Retinal pigment epithelial cell (primary cell): Measurements from ENCODE around the gene SUPT20HL2.
"Not testable (repeated sequence)": the region's sequence is repeated elsewhere in the genome, so short reads cannot be mapped to it uniquely, and the experiment has no call there.

Experiments
- DNase-seq: peaks from one replicate; pipeline ENCODE4 v3.0.0-alpha.2; 2010; ENCODE audit warnings: low read depth
- H3K4me3 ChIP-seq: 2 replicates; pipeline ENCODE4 v1.5.1; 2011; ENCODE audit warnings: mild to moderate bottlenecking, low read length, control low read depth, moderate library complexity
- CTCF ChIP-seq: conservative IDR thresholded peaks from 2 replicates; pipeline ENCODE4 v1.5.1; 2011; ENCODE audit warnings: low read depth, low read length, control low read depth, inconsistent platforms

Gene SUPT20HL2

DNA sequence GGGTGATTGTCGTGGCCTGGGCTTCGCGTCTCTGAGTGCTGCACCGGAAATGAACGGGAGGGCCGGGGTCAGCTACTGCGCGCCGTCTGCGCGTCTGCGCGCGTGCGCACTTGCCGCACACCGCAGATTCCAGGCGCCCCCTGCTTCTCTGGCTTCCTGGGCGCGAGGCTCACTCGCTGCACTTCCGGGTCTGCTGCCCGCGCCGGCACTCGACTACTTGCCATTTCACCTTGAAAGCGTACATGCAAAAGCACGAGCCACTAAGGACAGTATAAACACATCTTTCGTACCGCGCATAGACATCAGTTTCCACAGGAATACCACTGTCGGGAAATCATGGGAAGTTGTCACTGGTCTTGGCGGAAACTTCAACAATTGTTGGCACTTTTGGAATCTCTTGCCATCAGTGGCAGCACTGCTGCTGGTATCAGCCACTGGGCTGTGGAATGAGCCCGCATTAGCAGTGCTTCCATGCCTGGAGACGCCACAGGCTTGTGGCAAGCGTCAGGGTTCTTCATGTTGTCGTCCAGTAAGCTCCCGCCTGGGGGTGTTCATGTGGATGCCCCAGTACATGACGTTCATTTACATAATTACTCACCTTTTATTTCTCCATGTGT is at the start of gene SUPT20HL2:
Gene SUPT20HL2, minus strand, starts transcription at position 51 of the 617 bp plus-strand sequence. CDS start 754 bp downstream, outside the sequence.
- TF ChIP-seq CTCF: no peak
- no peak for DNase-seq
- no peak within 1 kb of the TSS for H3K4me3 ChIP-seq

DNA sequence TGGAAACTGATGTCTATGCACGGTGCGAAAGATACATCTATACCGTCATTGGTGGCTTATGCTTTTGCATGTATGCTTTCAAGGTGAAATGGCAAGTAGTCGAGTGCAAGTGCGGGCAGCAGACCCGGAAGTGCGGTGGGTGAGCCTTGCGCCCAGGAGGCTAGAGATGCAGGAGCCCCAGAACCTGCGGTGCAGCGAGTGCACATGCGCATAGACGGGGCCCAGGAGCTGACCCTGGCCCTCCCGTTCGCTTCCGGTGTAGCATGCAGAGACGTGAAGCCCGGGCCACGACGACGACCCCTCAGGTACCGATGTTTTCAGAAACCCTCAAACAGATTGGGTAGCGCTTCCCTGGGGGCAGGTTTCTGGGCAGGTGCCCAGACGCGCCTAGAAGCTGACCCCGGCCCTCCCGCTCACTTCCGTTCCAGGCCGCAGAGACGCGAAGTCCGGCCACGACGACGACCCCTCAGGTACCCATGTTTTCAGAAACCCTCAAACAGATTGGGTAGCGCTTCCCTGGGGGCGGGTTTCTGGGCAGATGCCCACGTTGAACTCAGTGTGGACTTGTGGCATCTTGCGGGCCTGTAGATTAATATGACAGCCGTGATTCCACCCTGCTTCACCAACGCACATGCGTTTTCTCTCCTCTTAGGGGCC is 48.3 kb upstream of the SUPT20HL2 start:
- DNase-seq, H3K4me3 ChIP-seq: not testable (repeated sequence)

GRCh38 chrX:24360272-24360671 is 46.4 kb upstream of the SUPT20HL2 start, which contains the start of gene SUPT20HL1:
TSS of gene SUPT20HL1 (plus strand) at chrX:24360639. CDS start at chrX:24362761, 2,122 bp downstream.
- TF ChIP-seq CTCF: no peak
- no peak for DNase-seq
- H3K4me3 ChIP-seq: no peak within 1 kb of the TSS

GRCh38 chrX:24357106-24357505 is 43.2 kb upstream of the SUPT20HL2 start:
- no peak for DNase-seq
- H3K4me3 ChIP-seq: no peak overlapping the region
- no peak for TF ChIP-seq CTCF

DNA sequence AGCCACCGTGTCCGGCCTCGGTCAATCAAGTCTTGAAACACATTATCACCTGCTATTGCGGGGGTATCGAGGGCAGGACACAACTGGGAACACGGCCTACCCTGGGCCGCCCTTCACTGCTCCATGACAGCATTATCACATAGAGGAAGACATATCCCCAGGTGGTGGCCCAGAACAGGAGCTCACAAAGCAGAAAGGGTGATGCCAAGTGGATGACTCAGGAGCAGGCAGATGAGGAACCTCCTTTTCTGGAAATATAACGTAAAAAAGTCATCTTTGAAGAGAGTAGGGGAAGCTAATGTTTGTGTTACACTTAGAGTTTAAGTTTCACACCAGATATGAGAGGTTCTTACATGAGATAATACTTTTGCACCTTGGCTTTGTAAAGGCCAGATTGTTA is 41.2 kb upstream of the SUPT20HL2 start:
- no peak for TF ChIP-seq CTCF
- no peak for DNase-seq
- H3K4me3 ChIP-seq: no peak overlapping the region

- TF ChIP-seq CTCF: no peak
- DNase-seq: no peak
- H3K4me3 ChIP-seq: no peak overlapping the region
Measured at GRCh38 chrX:24350217-24350616, 36.3 kb upstream of the SUPT20HL2 start.

DNA sequence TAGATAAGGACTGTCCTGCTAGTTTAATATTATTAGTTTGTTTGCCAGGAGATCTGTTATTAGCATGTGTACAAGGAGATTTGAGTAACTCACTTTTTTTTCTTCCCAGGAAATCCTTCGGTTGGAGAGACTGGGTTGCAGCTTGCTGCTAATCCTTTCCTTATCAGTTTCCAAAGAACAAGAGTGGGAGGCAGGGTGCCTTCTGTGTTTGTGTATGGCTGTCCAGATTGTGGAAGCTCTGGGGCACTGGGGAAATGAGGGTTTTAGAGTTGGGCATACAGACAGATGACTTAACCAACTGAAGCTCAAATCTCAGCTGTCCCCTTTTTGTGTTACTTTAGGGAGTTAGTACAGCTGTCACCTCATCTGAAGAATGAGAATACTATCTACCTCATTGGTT is 34.0 kb upstream of the SUPT20HL2 start:
- TF ChIP-seq CTCF: no peak
- DNase-seq: peak; percentile 11
- H3K4me3 ChIP-seq: no peak overlapping the region
